OCI-M2 (cell line): ENCODE measurements around the gene PNMA8A.

Source experiments
- DNase-seq: peaks from one replicate; lab custom pipeline; 2025; ENCODE audit not compliant: unreplicated experiment; lab: John Stamatoyannopoulos, UW

The PNMA8A gene

DNA sequence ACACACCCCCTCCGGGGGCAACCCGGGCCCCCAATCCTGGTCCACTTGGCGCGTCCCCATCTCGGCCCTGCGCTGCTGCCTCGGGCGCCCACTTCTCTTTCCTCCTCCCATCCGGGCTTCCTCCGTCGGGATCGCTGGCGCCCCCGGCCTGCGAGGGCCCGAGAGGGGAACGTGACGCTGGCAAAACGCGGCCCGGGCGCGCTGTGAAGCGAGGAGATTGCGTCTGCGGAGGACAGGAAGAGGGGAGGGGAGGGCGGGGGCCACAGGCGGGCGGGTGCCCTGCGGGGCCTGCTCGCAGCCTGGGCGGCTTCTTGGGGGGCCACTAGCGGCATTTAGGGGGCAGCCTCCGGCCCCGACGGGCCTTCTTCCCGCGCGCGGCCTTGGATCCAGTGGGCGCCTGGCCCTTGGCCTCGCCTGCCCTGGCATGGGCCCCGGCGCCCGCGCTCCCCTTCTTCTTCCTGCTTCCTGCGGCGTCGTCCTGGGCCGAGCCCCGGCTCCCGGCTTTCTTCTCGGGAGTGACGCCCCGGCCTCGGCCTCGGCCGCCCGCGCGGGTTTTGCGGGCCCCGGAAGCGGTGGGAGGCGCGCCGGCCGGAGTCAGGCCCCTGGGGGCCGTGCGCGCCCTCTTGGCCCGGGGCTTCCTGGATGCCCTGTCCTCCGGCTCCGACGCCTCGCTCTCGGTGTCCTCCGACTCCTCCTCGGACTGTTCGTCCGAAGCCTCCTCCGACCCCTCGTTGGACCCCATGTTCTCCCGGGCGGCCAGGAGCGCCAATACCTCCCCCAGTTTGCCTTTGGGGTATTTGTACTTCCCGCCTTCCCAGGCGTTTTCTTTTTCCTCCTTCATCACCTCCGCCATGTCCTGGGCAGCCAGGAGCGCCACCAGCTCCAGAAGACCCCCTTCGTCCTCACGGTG is 22.1 kb upstream of the PNMA8A start:
- no peak for DNase-seq

GRCh38 chr19:46492841-46493235 is 21.5 kb upstream of the PNMA8A start:
- DNase-seq: no peak

- no peak for DNase-seq
Observed at GRCh38 chr19:46491975-46492682, 20.8 kb upstream of the PNMA8A start.

GRCh38 chr19:46490774-46491173 is 19.4 kb upstream of the PNMA8A start:
- DNase-seq: no peak

DNA sequence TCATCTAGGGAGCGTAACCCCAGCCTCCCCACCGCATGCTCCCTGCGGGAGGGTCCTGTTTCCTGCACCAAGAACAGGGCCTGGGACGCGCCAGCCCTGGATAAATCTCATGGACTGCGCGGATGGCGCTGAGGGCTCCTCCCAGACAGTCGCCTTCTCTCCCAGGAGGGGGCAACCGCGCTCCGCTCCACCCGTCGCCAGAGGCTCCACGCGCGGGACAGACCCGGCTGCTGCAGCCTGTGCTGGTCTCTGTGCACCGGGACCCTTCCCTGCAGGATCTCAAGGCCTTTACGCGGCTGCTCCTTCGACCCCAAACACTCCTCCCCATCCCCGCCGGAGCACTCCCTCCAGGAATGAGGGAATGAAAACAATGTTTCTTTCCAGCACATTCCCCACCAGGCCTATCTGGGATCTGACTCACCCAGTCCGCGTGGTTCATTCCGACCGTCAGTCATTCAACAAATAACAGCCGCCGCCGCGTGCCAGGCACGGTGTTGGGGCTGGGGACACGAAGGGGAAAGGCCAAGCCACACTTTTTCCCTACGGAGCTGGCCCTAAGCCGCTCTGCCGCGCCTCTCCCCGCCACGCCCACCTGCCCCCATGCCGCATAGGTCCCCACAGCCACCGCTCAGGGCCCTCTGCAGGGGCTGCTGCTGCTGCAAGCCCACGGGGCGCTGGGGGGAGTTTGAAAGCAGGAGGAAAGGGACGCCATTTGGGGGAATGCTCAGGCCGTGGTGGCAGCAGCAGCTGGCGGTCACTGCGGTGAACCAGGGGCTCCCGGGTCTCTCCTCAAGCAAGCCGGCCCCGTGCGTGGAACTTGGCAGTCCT is 18.3 kb upstream of the PNMA8A start:
- DNase-seq: no peak

- no peak for DNase-seq
Observed at GRCh38 chr19:46488551-46488950, 17.2 kb upstream of the PNMA8A start.

DNA sequence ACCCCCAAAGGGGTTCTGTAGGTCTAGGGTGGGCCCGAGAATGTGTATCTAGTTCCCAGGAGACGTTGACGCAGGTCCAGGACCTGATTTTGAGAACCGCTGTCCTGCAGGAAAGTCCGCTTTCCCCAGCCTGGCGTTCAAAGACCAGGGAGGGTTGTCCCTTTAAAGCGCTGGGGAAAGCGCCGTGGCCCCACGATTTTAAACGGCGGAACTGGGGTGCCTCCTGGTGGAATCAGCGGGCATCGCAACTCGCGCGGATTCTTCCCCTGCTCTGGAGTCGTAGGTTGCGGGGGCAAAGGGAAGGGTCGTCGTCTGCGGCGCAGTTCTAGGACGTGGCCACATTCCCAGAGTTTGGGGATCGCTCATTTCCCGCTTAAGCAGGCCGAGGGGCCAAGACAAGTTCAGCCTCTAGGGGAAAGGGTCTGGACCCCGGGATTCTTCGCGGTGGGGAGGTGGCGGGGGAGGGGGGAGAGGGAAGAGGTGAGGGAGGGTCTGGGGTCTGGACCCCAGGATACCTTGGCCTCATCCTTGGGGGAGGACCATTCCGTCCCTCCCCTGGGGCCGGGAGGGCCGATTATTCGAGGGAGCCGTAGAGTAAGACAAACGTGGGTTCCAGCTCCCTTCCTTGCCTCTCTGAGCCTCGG is 16.6 kb upstream of the PNMA8A start:
- DNase-seq: peak; percentile 82

DNA sequence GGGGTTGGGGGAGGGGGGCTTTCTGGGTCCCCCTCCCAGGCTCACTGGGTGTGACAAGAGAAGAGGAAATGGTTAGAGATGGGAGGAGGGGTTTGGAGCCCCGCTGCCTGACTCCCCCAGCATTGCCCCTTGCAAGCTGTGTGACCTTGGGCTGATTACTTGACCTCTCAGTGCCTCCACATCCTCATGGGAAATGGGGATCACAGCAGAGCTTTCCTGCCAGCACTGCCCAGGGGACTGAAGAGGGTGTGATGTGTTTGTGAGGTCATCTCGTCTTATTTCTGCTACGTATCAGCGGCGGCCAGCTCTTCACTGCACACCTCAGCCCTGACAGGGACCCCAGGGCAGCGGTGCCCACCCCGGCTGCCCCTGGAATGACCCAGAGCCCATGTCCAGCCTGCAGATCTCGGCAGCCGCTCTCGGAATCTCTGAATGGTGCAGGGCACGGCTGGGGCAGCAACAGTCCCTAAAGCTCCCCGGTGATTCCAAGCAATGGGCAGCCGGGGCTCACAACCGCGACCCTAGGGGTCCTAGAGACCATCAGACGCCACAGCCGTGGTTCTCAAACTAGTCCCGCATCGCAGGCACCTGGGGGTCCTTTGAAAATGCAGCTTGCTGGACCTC is 15.9 kb upstream of the PNMA8A start:
- no peak for DNase-seq

DNA sequence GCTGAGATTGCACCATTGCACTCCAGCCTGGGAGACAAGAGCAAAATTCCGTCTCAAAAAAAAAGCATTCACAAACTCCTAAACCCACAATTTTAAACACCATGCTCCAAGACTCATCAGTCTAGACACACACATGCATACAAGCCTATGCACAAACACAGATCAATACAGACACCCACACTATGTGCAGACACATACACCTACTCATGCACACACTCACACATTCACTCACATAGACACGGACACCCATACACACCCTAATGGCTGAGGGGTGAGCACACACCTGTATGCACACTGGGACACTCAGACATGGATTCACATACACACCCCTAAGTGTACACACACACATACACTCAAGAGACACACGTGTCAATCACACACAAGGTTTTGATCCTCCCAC is 15.0 kb upstream of the PNMA8A start:
- DNase-seq: no peak

DNA sequence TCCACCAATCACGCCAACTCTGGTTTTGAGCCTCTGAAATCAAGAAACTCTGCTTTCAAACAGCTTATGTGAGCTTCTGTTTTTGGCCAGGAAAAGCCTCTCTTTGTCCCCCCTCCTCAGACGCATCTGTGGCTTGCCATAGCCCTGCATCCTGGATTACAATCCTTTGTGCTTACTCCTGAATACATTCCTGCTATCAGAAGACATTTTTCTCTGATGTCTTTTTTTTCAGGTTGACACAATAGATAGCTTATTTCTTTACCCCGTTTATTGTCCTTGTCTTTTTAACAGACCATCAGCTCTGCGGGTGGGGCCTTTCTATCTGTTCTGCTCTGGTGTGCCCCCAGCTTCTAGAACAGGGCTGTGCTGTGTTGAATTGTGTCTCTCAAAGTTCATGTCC is 13.3 kb upstream of the PNMA8A start:
- no peak for DNase-seq

DNA sequence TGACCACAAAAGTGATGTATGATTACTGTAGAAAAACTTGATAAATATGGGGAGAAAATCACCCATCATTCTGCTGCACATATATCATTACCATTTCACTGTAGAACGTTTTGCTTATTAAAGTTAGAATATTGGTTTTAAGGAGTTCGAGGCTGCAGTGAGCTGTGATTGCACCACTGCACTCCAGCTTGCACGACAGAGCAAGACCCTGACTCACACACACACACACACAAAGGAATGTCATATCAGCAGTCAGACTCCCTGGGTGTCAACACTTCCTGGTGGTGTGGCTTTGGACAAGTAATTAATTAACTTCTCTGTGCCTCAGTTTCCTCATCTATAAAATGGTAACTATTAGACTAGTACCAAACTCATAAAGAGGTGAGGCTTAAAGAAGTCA is 11.3 kb upstream of the PNMA8A start:
- DNase-seq: no peak

- DNase-seq: no peak
Observed at GRCh38 chr19:46481947-46482346, 10.6 kb upstream of the PNMA8A start.

GRCh38 chr19:46481223-46481848 is 10.0 kb upstream of the PNMA8A start:
- no peak for DNase-seq

GRCh38 chr19:46480415-46480814 is 9.1 kb upstream of the PNMA8A start:
- no peak for DNase-seq

DNA sequence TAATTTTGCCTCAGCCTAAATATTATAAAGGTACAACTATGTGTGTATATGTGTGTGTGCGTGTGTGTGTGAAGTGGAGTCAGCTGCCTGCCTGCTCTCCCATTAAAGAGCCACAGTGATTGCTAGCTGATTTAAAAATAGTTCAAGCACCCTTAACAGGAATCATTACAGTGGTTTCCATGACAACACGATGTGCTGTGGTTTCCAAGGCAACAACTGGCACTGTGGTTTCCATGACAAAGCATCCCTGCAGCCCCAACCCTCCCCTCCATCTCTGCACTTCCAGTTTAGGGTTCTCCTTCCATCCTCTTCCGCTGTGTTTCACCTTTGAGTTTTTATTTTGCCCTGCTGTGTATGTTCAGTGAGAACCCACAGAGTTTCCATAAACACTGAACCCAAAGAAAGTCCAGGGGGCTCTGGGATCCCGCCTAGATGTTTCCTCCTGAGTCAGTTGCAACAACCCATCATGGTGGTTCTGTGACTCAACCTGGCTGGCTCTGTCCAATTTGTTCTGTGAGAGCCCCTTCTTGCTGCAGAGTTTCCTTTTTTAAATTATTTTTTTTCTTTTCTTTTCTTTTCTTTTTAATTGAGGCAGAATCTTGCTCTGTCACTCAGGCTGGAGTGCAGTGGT is 7.1 kb upstream of the PNMA8A start:
- no peak for DNase-seq

DNA sequence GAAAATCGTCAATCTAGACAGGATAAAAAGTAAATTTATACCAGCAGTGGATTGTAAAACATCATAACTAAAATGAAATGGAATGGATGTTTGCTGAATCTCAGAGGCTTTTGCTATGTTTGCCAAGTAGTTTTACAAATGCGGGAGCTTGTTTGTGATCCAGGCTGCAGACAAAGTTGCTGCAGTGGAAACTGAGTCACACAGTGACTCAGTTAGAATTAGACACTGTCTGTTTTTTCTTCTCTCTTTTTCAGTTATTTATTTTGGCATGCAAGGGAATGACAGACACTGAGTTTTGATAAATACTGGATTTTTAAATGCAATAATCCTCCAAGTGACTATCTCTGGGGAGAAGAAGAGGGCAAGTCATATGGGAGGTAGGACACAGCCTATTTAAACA is 4.6 kb upstream of the PNMA8A start:
- no peak for DNase-seq

- DNase-seq: no peak
Observed at GRCh38 chr19:46474211-46474610, 2.8 kb upstream of the PNMA8A start.

DNA sequence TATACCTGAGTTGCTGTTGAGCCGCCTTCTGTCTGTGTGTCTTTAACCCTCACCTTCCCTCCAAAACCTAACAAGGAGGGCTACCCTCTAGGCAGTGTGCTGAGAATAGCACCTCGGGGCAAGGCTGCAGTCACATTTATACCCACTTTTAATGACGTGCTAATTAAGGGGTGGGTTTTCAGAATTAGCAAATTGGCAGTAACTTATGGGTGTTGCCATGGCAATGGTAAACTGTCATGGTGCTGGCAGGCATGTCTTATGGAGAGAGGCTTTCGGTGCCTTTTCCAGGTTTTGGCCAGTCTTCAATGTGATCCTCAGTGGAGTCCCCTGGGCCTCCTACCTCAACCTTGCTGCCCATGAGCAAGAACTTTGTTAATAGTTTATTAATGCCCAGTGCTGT is 1.2 kb upstream of the PNMA8A start:
- DNase-seq: no peak

DNA sequence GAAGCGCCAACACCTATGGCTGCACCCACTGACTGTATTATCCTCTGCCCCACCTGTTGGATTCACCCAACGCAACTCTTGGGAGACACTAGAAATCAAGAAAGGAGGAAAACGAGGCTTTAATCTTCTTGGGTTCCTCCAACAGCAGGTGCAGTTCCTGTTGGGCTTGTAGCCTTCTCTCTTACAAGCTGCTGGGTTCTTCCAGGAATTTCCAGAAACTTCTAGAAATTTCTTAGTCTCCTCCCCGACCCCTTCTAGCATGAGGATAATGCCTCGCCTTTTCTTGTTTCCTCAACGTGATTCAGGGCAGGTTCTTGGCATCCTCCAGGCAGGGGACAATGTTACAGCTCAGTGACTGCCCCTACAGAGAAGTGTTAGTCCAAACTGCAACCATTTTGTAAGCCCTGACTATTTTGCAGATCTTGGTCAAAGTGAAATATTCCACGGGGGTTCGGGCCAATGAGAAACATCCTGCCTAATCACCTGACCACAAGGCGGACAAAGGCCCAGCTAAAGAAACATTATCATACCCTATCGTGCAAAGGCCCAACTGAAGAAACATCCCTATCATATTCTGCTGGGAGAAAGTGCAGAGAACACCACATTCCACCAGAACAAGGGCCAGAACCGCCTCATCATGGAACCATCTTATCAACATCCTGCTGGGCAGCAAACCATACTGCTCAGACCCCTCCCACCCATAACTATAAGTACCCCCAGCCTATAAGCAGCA is 614 bp upstream of the PNMA8A start:
- DNase-seq: no peak
